Right cardiac atrium (tissue), 5 donors: ENCODE data around the gene HSD11B2. TPM values are rescaled to one million over a fixed set of nuclear protein-coding genes. Genes with fewer than 3 reads are reported as not detected.

Experiments used
- ATAC-seq, 2 donors: fragments of 200-7000 bp; cut with Tn5 transposase; one replicate each; pipeline versions ENCODE4 v1.8.0 to v1.9.1; 2020; ENCODE audit warnings: moderate library complexity in 2 of 2, mild to moderate bottlenecking in 1 of 2
- DNase-seq, 3 donors: peaks; one replicate each; pipeline ENCODE4 v3.0.0-alpha.2; 2020
- H3K27ac ChIP-seq: one replicate; pipeline ENCODE4 v1.5.1; 2013; ENCODE audit warnings: mild to moderate bottlenecking, low read length, control low read depth, moderate library complexity
- H3K27me3 ChIP-seq: one replicate; pipeline ENCODE4 v1.6.1; 2013; ENCODE audit not compliant: control insufficient read depth, insufficient read depth
- H3K4me1 ChIP-seq: one replicate; pipeline ENCODE4 v1.6.1; 2013; ENCODE audit warnings: low read length; ENCODE audit not compliant: control insufficient read depth, insufficient read depth
- H3K4me3 ChIP-seq: one replicate; pipeline ENCODE4 v1.5.1; 2013; ENCODE audit warnings: low read length, control low read depth
- H3K9me3 ChIP-seq: one replicate; pipeline ENCODE4 v1.6.1; 2013; ENCODE audit warnings: low read length; ENCODE audit not compliant: control insufficient read depth
- WGBS: extraction: QIAGEN DNeasy Blood & Tissue Kit; methylation state at CpG from one replicate; pipeline ENCODE4 v1.1.7; 2013; 5-methylcytosine and 5-hydroxymethylcytosine counted together
- intact Hi-C, 4 donors: fragments of 100-400 bp; cut with DNase I; formaldehyde crosslinking; loops; one replicate each; pipeline versions ENCODE4 v1.11.0 to v1.14.0; 2022 to 2023
- polyA plus RNA-seq: library from polyadenylated mRNA; stranded (reverse); fragments of 200-250 nt; gene quantifications from one replicate; pipeline ENCODE4 v1.2.3, GENCODE V29; 2013
- total RNA-seq, 4 donors: library from RNA; stranded (reverse); fragmentation: NEBNext Ultra II Directional; extraction: Animal tissue kit (Norgen Biotek cat#: 25700); gene quantifications; one replicate each; pipeline ENCODE4 v1.2.1, GENCODE V29; 2021
- donor health status: healthy with polysubstance abuse.
- donor health status: DM: no; HTN: yes; CAD: no.
- donor health status: DM: no; HTN: no; CAD: no.
- donor health status: DM: no; HTN: yes; CAD: no; lungs with severe emphysema.
- donor health status: DM: yes; HTN: yes; CAD: no.

The HSD11B2 gene
- total and polyA plus RNA-seq, 5 donors: 0.38 to 1.6 (median 0.59) TPM

- DNase-seq (no peak), ATAC-seq (no peak)
- no peaks in the 10 kb centered on the region for H3K27me3 ChIP-seq
- H3K4me3 ChIP-seq: no peak overlapping the region
- peaks cover 54% of the 10 kb centered on the region for H3K4me1 ChIP-seq
- 59% methylated on average over 8 of the region's 8 CpGs for WGBS
- intact Hi-C loops: no loop called here
- H3K27ac ChIP-seq: no peak overlapping the region
- H3K9me3 ChIP-seq: no peaks in the 10 kb centered on the region
Measured at GRCh38 chr16:67446968-67447507, 16.1 kb downstream of the HSD11B2 start.

GRCh38 chr16:67447508-67448076, 16.7 kb downstream of the HSD11B2 start:
- Histone ChIP-seq H3K4me1 (peaks cover 53% of the 10 kb centered on the region), H3K27ac (no peak overlapping the region), H3K27me3 (no peaks in the 10 kb centered on the region), H3K4me3 (no peak overlapping the region), H3K9me3 (no peaks in the 10 kb centered on the region)
- DNase-seq: peak; percentile 62 to 89 (median 86)
- peak; percentile 13 to 20 for ATAC-seq
- intact Hi-C loops: no loop called here
- WGBS: 56% methylated on average over 6 of the region's 6 CpGs

GRCh38 chr16:67448580-67448979, 17.7 kb downstream of the HSD11B2 start:
- Histone ChIP-seq H3K27me3 (no peaks in the 10 kb centered on the region), H3K9me3 (no peaks in the 10 kb centered on the region), H3K27ac (no peak overlapping the region), H3K4me1 (peaks cover 52% of the 10 kb centered on the region), H3K4me3 (no peak overlapping the region)
- DNase-seq: no peak
- WGBS: 98% methylated on average over 5 of the region's 5 CpGs
- intact Hi-C loops: no loop called here
- ATAC-seq: no peak

GRCh38 chr16:67449336-67449735, 18.4 kb downstream of the HSD11B2 start:
- peak overlapping the region; percentile 57 for H3K27ac ChIP-seq
- peak; percentile 42 to 59 for ATAC-seq
- no peaks in the 10 kb centered on the region for H3K27me3 ChIP-seq
- H3K4me3 ChIP-seq: no peak overlapping the region
- 37% methylated on average over 2 of the region's 2 CpGs for WGBS
- H3K9me3 ChIP-seq: no peaks in the 10 kb centered on the region
- peak; percentile 70 to 90 (median 87) for DNase-seq
- H3K4me1 ChIP-seq: peaks cover 46% of the 10 kb centered on the region
- intact Hi-C loops: no loop called here

DNA sequence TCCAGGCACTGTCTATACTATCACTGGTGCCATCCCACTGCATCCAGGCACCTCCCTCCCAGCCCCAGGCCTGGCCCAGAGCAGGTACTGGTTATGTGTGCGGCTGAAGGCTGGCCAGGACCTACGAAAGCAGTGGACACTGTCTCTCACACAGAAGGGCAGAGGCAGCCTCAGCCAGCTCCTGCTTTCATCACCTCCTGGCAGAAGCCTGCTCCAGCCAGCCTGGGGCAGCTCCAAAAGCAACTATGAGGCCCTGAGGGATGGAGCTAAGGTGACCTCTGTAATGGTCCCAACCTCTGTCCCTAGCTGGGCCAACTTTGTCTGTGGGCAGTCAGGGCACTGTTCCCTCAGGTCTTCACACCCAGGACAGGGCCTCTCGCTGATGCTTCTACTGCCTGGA, 18.8 kb downstream of the HSD11B2 start:
- peak overlapping the region; percentile 57 for H3K27ac ChIP-seq
- H3K9me3 ChIP-seq: no peaks in the 10 kb centered on the region
- no peak overlapping the region for H3K4me3 ChIP-seq
- DNase-seq (peak; percentile 65 to 84 (median 82)), ATAC-seq (peak; percentile 34 to 42)
- H3K4me1 ChIP-seq: peaks cover 46% of the 10 kb centered on the region
- H3K27me3 ChIP-seq: no peaks in the 10 kb centered on the region
- WGBS: 44% methylated on average over 3 of the region's 3 CpGs
- intact Hi-C loops: no loop called here

DNA sequence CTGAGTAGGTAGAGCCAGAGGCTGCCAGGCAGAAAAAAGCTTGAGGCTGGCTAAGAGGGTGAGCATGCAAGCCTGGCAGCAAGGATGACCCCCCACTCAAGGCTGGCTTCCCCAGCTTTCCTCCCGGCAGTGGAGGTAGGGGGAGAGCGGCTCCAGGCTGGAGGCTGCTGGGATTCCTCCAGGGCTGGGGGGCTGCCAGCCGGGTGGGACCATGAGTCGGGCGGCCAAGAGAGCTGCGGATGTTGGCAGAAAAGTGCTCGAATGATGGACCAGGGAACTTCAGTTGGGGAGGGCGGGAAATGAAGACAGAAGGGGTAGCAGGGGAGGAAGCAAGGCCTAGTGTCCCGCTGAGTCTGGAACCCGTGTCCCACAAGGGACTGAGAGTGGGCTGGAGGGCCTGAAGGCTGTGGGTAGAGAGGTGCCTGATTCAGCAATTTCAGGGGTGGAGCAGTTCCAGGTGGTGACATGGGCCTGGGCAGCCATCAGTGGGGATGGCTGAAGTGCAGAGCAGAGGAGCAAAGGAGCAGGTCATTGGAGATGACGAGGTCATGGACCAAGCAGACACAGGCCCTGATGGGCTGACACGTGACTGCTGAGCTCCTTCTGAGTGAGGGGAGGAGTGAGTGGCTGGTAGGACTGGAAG, 20.3 kb downstream of the HSD11B2 start:
- peak in 2 of 3 donors; percentile 87 to 91 for DNase-seq
- 63% methylated on average over 12 of the region's 12 CpGs for WGBS

GRCh38 chr16:67451704-67452435, 20.9 kb downstream of the HSD11B2 start:
- H3K4me1 ChIP-seq: peaks cover 26% of the 10 kb centered on the region
- no peaks in the 10 kb centered on the region for H3K9me3 ChIP-seq
- intact Hi-C loops: no loop called here
- H3K27me3 ChIP-seq: no peaks in the 10 kb centered on the region
- ATAC-seq (no peak), DNase-seq (no peak)
- no peak overlapping the region for H3K27ac ChIP-seq
- 69% methylated on average over 2 of the region's 2 CpGs for WGBS
- H3K4me3 ChIP-seq: no peak overlapping the region

More for the DNA sequence above, 20.3 kb downstream of the HSD11B2 start:
- Histone ChIP-seq H3K27me3 (no peaks in the 10 kb centered on the region), H3K27ac (no peak overlapping the region), H3K4me3 (no peak overlapping the region), H3K4me1 (peaks cover 33% of the 10 kb centered on the region), H3K9me3 (no peaks in the 10 kb centered on the region)
- intact Hi-C loops: no loop called here
- ATAC-seq: peak; percentile 4 to 57

DNA sequence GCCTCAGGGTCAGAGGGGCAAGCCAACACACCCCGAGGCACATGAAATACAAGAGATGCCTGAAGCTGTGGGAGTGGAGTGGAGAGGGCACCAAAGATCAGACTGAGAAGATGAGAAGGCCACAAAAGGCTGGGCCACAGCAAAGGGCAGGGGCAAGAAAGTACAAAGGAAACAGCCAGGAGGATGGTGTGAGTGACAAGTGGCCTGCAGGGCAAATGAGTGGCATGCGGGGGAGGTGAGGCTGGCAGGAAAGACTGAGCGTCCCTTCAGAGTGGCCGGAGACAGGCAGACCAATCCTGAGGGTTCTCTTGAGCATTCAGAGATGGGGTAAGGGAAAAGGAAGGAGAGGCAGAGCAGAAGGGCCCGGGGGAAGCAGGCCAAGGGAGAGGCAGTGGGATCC, 23.2 kb downstream of the HSD11B2 start:
- DNase-seq: peak in 1 of 3 donors; percentile 25
- Histone ChIP-seq H3K4me3 (no peak overlapping the region), H3K27me3 (no peaks in the 10 kb centered on the region), H3K27ac (no peak overlapping the region), H3K4me1 (peaks cover 37% of the 10 kb centered on the region), H3K9me3 (no peaks in the 10 kb centered on the region)
- intact Hi-C loops: no loop called here
- WGBS: 81% methylated on average over 5 of the region's 5 CpGs
- no peak for ATAC-seq

DNA sequence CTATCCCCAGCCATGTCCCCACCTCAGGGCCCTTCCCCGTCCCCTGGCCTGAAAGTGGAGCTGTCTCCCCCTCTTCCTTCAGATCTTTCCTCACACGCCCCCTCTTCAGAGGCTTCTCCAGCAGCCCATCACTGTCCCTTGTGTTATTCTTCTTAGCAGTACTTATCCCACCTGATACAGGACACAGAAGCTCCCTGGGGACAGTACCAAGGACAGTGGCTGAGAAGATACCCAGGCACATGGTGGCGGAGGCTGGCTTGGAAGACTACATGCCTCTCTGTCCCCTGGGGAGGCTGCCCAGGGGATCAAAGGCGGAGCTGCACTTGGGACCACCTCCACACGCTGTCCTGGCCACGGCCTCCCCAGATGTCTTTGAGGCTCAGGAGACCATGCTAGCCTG, 23.9 kb downstream of the HSD11B2 start:
- no peak overlapping the region for H3K4me3 ChIP-seq
- 91% methylated on average over 6 of the region's 6 CpGs for WGBS
- no peak overlapping the region for H3K27ac ChIP-seq
- ATAC-seq: no peak
- intact Hi-C loops: no loop called here
- peak in 1 of 3 donors; percentile 25 for DNase-seq
- H3K27me3 ChIP-seq: no peaks in the 10 kb centered on the region
- peaks cover 38% of the 10 kb centered on the region for H3K4me1 ChIP-seq
- H3K9me3 ChIP-seq: no peaks in the 10 kb centered on the region

- H3K4me1 ChIP-seq: peaks cover 40% of the 10 kb centered on the region
- intact Hi-C loops: no loop called here
- H3K9me3 ChIP-seq: no peaks in the 10 kb centered on the region
- ATAC-seq: peak in 1 of 2 donors; percentile 16
- H3K4me3 ChIP-seq: no peak overlapping the region
- 43% methylated on average over 6 of the region's 6 CpGs for WGBS
- H3K27ac ChIP-seq: no peak overlapping the region
- H3K27me3 ChIP-seq: no peaks in the 10 kb centered on the region
- DNase-seq: peak; percentile 77 to 90 (median 87)
Measured at GRCh38 chr16:67456391-67457081, 25.6 kb downstream of the HSD11B2 start.
